ENCODE data around the gene COL11A2.

The COL11A2 gene

GRCh38 chr6:33181141-33181540 lies 11.1 kb downstream of the COL11A2 start:
- TF ChIP-seq POU6F1 (CRISPR knock-in tag; IDR thresholded peaks at IDR 0.05; ENCODE audit: borderline replicate concordance, low read depth) (no peak), ZNF8 (CRISPR knock-in tag; IDR thresholded peaks at IDR 0.05) (no peak), ZC3H10 (CRISPR knock-in tag; IDR thresholded peaks at IDR 0.05) (no peak), ESRRG (CRISPR knock-in tag; IDR thresholded peaks at IDR 0.05) (no peak), TSHZ2 (CRISPR knock-in tag; IDR thresholded peaks at IDR 0.05) (no peak), BACH2 (CRISPR knock-in tag; IDR thresholded peaks at IDR 0.05; ENCODE audit: borderline replicate concordance) (no peak), OSR1 (CRISPR knock-in tag; IDR thresholded peaks at IDR 0.05) (no peak), GLIS3 (CRISPR knock-in tag; IDR thresholded peaks at IDR 0.05) (no peak), ZFP30 (CRISPR knock-in tag; IDR thresholded peaks at IDR 0.05) (no peak), SNAI2 (CRISPR knock-in tag; IDR thresholded peaks at IDR 0.05) (no peak), ZNF565 (CRISPR knock-in tag; conservative IDR thresholded peaks at IDR 0.05; ENCODE audit: low read depth) (no peak)
- no peak for ATAC-seq

- no peak for ATAC-seq
Measured at GRCh38 chr6:33178755-33179475, 13.4 kb downstream of the COL11A2 start.

GRCh38 chr6:33177552-33178446 lies 14.5 kb downstream of the COL11A2 start:
- ATAC-seq: no peak
- TF ChIP-seq OSR1 (CRISPR knock-in tag; IDR thresholded peaks at IDR 0.05): no peak
- no peak for TF ChIP-seq CSDC2 (CRISPR knock-in tag; IDR thresholded peaks at IDR 0.05)
- no peak for TF ChIP-seq ZNF70 (CRISPR knock-in tag; IDR thresholded peaks at IDR 0.05)
- TF ChIP-seq ESRRG (CRISPR knock-in tag; IDR thresholded peaks at IDR 0.05): no peak
- TF ChIP-seq SNAI2 (CRISPR knock-in tag; IDR thresholded peaks at IDR 0.05): no peak
- TF ChIP-seq ZFP3 (CRISPR knock-in tag; IDR thresholded peaks at IDR 0.05): no peak
- TF ChIP-seq ZNF565 (CRISPR knock-in tag; conservative IDR thresholded peaks at IDR 0.05; ENCODE audit: low read depth): no peak
- no peak for TF ChIP-seq CREB5 (CRISPR knock-in tag; IDR thresholded peaks at IDR 0.05; ENCODE audit: low read depth)
- no peak for TF ChIP-seq BACH2 (CRISPR knock-in tag; IDR thresholded peaks at IDR 0.05; ENCODE audit: borderline replicate concordance)
- no peak for TF ChIP-seq TCF4 (CRISPR knock-in tag; IDR thresholded peaks at IDR 0.05; ENCODE audit: borderline replicate concordance)
- TF ChIP-seq TOX (CRISPR knock-in tag; IDR thresholded peaks at IDR 0.05; ENCODE audit: borderline replicate concordance): no peak
- no peak for TF ChIP-seq ZNF8 (CRISPR knock-in tag; IDR thresholded peaks at IDR 0.05)

More at GRCh38 chr6:33178755-33179475, 13.4 kb downstream of the COL11A2 start:
- TF ChIP-seq CREB5 (CRISPR knock-in tag; IDR thresholded peaks at IDR 0.05; ENCODE audit: low read depth) (no peak), ESRRG (CRISPR knock-in tag; IDR thresholded peaks at IDR 0.05) (no peak), ISL1 (CRISPR knock-in tag; IDR thresholded peaks at IDR 0.05) (no peak), TCF4 (CRISPR knock-in tag; IDR thresholded peaks at IDR 0.05; ENCODE audit: borderline replicate concordance) (no peak), SNAI2 (CRISPR knock-in tag; IDR thresholded peaks at IDR 0.05) (no peak), PPARA (CRISPR knock-in tag; IDR thresholded peaks at IDR 0.05; ENCODE audit: borderline replicate concordance) (no peak), ZNF70 (CRISPR knock-in tag; IDR thresholded peaks at IDR 0.05) (no peak), ZC3H10 (CRISPR knock-in tag; IDR thresholded peaks at IDR 0.05) (no peak), GLIS3 (CRISPR knock-in tag; IDR thresholded peaks at IDR 0.05) (no peak), CSDC2 (CRISPR knock-in tag; IDR thresholded peaks at IDR 0.05) (no peak)

All from SK-N-SH treated with all-trans-retinoic acid at 6 μM for 48 hours (cell line).